HL-60 (cell line): ENCODE results near the gene LIX1L.

ENCODE experiments used
- DNase-seq, 2 experiments: peaks; one replicate each; pipeline ENCODE4 v3.0.0-alpha.2; 2010 to 2020; ENCODE audit warnings: low read depth in 1 of 2, low spot score in 1 of 2
- H3K27ac ChIP-seq: fragments of 250-450 bp; sonication (Bioruptor Pico); replicated peaks from 2 replicates; pipeline ENCODE4 v1.5.1; 2020; ENCODE audit warnings: mild to moderate bottlenecking, moderate library complexity
- H3K27me3 ChIP-seq: fragments of 250-450 bp; sonication (Bioruptor Pico); 2 replicates; pipeline ENCODE4 v1.5.1; 2021; ENCODE audit warnings: mild to moderate bottlenecking, moderate library complexity; ENCODE audit not compliant: insufficient read depth, poor library complexity, severe bottlenecking
- H3K4me3 ChIP-seq: replicated peaks from 2 replicates; pipeline ENCODE4 v1.5.1; 2011; ENCODE audit warnings: mild to moderate bottlenecking, control low read depth, low read length; ENCODE audit not compliant: insufficient read depth
- CTCF ChIP-seq: IDR thresholded peaks from one replicate; pipeline ENCODE4 v1.5.1; 2011; ENCODE audit warnings: low read length, control low read depth, inconsistent platforms; ENCODE audit not compliant: insufficient read depth
- GABPA ChIP-seq: IDR thresholded peaks from 2 replicates; pipeline ENCODE4 v1.6.1; 2012; ENCODE audit warnings: low read depth
- POLR2AphosphoS5 ChIP-seq: IDR thresholded peaks from 2 replicates; pipeline ENCODE4 v1.6.1; 2012; ENCODE audit warnings: low read depth
- REST ChIP-seq: IDR thresholded peaks from 2 replicates; pipeline ENCODE4 v1.6.1; 2012; ENCODE audit warnings: low read depth; ENCODE audit not compliant: insufficient replicate concordance
- SPI1 ChIP-seq: IDR thresholded peaks from 2 replicates; pipeline ENCODE4 v1.6.1; 2012; ENCODE audit warnings: low read depth, mild to moderate bottlenecking, borderline replicate concordance

Gene LIX1L

GRCh38 chr1:145946477-145946986 is 11.3 kb downstream of the LIX1L start:
- no peak overlapping the region for H3K27ac ChIP-seq
- no peak for DNase-seq
- H3K27me3 ChIP-seq = no peaks in the 10 kb centered on the region
- TF ChIP-seq GABPA (no peak), POLR2AphosphoS5 (no peak), CTCF (no peak), REST (no peak), SPI1 (no peak)
- H3K4me3 ChIP-seq = no peak overlapping the region

- Histone ChIP-seq H3K27ac (no peak overlapping the region), H3K27me3 (no peaks in the 10 kb centered on the region), H3K4me3 (no peak overlapping the region)
- TF ChIP-seq REST (no peak), CTCF (no peak), GABPA (no peak), SPI1 (no peak), POLR2AphosphoS5 (no peak)
- no peak for DNase-seq
These were observed 13.3 kb downstream of the LIX1L start for GRCh38 chr1:145944532-145944931.

GRCh38 chr1:145942871-145943270 is 14.9 kb downstream of the LIX1L start:
- no peak for TF ChIP-seq CTCF
- TF ChIP-seq SPI1 = no peak
- no peak for TF ChIP-seq GABPA
- TF ChIP-seq POLR2AphosphoS5 = no peak
- TF ChIP-seq REST = no peak
- Histone ChIP-seq H3K27me3 (no peaks in the 10 kb centered on the region), H3K4me3 (no peak overlapping the region), H3K27ac (no peak overlapping the region)
- DNase-seq = no peak
